GM18909 (cell line): ENCODE measurements around the gene CCT8L2.
"Not testable (repeated sequence)": the region's sequence is repeated elsewhere in the genome, so short reads cannot be mapped to it uniquely, and the experiment has no call there.

Experiments used
- ATAC-seq: cut with Tn5 transposase; IDR thresholded peaks from one replicate; pipeline ENCODE4 v1.9.1; 2021; ENCODE audit warnings: mild to moderate bottlenecking; ENCODE audit not compliant: unreplicated experiment, poor library complexity

Gene CCT8L2, protein sequence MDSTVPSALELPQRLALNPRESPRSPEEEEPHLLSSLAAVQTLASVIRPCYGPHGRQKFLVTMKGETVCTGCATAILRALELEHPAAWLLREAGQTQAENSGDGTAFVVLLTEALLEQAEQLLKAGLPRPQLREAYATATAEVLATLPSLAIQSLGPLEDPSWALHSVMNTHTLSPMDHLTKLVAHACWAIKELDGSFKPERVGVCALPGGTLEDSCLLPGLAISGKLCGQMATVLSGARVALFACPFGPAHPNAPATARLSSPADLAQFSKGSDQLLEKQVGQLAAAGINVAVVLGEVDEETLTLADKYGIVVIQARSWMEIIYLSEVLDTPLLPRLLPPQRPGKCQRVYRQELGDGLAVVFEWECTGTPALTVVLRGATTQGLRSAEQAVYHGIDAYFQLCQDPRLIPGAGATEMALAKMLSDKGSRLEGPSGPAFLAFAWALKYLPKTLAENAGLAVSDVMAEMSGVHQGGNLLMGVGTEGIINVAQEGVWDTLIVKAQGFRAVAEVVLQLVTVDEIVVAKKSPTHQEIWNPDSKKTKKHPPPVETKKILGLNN

DNA sequence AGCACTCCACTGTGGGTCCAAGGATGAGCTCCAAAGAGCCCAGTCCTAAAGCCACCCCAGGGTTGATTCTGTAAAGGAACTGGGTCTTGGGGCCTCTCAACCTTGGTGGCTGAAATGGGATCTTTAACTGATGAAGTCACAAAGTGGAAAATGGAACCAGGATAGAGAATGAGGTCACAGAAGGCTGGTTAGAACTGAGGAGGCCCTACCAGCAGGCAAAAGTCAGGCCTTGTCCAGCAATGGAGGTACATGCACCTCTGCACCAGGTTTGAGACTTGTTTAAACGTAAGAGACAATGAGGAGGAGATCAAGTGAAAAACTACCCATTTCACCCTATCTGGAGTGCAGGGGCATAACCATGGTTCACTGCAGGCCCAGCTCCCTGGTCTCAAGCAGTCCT is at the start of gene CCT8L2:
Gene CCT8L2 (minus strand): TSS at position 101 of the 400 bp plus-strand sequence. CDS start 260 bp downstream, outside the sequence.
- not testable (repeated sequence) for ATAC-seq

DNA sequence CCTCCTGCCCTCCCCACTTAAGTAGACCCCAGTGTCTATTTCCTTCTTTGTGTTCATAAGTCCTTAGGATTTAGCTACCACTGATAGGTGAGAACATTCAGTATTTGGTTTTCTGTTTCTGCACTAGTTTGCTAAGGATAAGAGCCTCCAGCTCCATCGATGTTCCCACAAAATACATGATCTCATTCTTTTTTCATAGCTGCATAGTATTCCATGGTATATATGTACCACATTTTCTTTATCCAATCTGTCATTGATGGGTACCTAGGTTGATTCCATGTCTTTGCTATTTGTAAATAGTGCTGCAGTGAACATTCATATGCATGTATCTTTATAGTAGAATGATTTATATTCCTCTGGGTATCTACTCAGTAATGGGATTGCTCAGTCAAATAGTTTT is 42.8 kb upstream of the CCT8L2 start:
- ATAC-seq, result not testable (repeated sequence)

DNA sequence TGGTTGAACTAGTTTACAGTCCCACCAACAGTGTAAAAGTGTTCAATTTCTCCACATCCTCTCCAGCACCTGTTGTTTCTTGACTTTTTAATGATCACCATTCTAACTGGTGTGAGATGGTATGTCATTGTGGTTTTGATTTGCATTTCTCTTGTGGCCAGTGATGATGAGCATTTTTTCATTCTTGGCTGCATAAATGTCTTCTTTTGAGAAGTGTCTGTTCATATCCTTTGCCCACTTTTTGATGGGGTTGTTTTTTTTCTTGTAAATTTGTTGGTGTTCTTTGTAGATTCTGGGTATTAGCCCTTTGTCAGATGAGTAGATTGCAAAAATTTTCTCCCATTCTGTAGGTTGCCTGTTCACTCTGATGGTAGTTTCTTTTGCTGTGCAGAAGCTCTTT is 41.5 kb upstream of the CCT8L2 start:
- not testable (repeated sequence) for ATAC-seq

DNA sequence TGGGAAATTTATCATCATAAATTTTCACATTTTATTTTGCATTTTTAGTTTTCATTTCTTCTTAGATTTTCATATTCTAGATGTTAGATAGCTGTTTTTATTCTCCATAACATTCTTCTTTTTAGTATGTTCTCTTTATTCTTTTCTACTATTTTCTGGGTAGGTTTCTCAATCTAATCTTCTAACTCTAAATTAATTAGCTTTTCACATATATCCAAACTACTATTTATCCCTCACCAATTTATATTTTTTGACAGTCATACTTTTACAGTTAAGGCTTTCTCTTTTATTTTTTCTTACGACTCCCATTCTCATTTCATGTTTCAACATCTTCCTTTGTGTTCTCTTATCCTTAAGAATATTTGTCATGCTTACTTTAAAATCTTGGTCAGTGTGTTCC is 35.9 kb upstream of the CCT8L2 start:
- ATAC-seq, result not testable (repeated sequence)

DNA sequence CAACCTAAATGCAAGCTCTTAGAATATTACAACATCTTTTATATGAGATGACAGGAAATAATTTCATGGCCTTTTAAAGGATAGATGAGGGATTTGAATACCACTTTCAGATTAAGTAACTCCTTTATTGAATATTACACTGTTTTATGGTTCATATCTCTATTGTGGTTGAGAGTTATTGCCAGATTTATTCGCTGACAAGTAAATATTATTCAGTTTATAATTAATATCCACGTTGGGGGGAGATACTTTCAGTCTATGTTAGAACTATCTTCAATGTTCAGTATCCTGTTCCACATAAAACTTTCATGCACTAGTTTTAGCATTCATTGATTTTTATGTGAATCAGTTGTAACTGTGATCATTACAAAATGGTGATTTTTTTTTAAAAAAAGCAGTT is 32.4 kb upstream of the CCT8L2 start:
- not testable (repeated sequence) for ATAC-seq

DNA sequence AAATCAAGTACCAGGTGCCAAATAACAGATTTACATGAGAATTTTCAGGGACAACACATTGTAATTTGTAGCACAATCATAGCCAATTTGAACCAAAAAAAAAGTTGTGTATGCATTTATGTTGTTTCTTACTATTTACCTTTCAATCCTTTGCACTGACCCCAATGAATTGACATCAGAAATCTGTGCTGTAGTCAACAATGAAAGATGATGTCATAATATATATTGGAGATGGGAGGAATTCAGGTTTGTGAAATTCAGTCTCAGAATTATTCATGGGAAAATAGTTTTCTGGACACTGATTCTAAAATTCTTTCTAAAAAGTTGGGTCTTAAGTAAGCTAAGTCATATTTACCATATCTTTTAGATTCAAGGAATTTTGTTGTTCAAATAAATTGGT is 31.0 kb upstream of the CCT8L2 start:
- ATAC-seq, result not testable (repeated sequence)

DNA sequence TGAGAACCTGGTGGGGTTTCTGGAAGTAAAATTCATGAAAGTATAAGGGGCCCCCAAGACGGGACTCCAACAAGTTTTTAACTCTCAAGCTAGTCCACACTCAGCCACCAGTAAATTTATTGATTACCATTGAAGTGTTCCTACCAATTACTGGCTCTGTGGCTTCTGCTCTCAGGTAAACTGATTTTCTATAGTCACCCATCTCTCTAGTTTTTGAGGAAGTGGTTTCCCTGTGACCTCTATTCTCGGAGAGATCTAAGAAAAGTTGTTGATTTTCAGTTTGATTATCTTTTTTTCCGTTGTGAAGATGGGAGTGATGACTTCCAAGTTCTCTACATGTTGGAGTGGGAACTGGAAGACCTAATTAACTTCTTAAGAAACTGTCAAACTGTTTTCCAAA is 24.9 kb upstream of the CCT8L2 start:
- ATAC-seq, result not testable (repeated sequence)

DNA sequence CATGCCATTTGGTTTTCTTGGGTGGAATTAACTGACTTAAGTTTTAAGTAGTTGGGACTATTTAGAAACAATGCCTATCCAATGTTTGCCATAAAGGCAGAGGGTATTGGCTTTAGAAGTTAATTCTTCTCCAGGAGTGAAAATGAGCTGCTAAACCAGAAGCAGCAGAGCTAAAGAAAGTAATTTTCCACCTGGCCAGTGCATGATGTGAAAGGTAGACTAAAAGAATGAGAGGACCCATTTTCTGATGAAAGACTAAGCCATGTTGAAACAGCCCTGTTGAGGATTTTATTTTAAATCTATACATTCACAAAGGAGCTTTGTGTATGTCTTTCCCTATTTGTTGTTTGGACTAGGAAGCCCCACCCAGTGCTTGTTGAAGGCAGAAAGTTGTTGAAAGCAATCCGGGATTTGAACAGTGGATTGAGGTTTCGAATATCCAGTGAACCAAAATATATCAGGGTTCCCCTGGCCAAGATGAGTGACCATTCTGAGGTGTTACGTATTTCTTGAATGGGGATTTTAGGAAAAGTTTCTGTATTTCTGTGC is 23.9 kb upstream of the CCT8L2 start:
- ATAC-seq, result not testable (repeated sequence)

DNA sequence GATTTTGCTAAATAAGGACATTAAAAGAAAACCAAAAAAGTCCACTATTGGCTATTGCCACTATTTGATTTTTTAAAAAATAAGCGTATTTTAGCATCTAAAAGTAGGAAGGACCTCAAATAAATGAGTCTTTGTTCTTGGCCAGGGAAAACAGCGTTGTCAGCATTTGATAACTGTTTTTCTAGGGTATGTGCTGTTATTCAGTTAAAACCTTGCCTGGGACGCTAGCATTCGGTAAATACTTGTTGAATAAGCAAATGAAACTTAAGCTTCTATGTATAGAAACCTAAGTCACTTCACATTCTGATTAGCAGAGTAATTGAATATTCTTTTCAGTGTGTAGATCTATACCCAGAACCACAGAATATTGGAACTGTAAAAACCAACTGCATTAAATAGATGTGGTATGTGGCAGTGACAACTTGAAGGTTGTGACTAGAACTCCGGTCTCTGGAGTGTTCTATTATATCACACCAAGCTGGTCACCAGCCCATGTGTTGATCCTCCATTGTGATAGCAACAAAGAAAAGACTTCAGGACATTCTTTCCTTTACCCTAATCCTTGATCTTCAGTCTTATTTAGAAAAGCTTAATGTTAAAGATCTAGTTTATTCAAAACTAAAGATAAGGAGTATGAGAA is 23.1 kb upstream of the CCT8L2 start:
- not testable (repeated sequence) for ATAC-seq

DNA sequence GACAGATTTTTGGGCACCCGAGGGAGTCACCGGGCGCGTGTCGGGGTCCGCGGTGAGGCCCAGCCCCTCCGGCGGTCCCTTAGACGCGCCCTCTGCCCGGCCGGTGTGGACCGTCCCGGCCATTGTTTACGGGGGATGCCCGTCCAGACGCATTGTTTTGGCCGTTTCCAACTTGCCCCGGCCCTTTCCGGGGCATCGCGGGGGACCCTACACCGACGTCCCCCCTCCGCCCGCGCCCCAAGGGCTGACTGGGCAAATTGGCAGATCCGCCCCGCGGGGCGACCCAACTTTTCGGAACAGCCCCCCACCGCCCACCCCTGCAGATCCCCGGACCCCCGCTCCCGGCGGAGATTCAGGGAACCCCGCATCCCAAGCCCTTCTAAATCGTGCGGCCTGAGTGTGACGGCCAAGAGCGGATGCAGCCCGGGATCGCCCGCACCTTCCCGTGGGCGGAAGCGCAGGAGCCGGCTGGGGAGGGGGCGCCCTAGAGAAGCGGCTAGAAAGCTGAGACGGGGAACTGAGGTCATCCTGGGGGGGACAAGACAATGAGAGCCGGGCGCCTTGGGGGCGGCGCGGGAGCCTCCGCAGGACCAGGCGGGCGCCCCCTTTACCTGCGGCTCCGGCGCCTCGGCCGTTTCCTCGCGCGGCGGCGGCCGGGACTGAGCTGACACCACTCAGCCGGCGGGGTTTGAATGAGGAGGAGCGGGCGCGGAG is 17.1 kb upstream of the CCT8L2 start:
- ATAC-seq, result no peak

DNA sequence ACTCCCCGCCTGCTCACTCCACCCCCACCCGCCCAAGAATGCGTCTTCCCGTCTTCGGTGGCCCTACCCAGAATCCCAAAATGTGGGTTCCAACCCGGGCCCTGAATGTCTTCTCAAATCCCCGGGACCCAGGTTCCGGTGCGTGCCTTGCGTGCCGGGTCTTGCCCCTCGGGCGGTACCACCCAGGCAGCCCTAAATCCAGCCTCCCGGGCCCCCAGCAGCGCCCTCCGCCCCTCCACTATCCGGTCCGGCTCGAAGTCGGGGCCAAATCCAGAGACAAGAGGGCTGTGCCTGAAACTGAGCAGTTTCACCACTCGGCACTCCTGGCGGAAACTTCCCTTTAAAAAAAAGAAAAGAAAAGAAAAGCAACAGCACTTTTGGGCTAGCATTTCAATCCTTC is 16.3 kb upstream of the CCT8L2 start:
- ATAC-seq, result no peak

DNA sequence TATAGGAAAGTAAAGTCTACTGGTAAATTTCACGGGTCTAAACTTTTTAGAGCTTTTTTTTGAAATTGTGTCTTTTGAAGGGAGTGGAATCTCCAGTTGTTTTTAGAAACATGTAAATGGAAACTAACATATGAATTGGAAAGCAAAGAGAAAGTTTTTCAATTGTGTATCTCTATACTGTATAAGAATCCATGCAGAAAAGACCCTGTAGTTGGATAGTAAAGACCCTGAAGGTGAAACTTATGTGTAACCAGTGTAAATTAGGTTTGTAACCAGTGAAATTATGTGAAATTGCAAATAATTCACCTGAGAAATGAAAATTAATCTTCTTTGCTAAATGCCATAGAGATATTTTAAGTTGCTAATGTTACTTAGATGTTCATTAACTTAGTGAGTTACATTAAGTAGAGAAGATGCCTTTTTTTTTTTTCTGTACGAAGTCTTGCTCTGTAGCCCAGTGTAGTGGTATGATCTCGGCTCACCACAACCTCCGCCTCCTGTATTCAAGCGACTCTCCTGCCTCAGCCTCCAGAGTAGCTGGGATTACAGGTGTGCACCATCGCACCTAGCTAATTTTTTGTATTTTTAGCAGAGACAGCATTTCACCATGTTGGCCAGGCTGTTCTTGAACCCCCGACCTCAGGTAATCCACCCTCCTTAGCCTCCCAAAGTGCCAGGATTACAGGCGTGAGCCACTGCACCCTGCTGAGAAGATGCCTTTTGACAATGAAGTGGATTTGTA is 11.8 kb upstream of the CCT8L2 start:
- not testable (repeated sequence) for ATAC-seq

DNA sequence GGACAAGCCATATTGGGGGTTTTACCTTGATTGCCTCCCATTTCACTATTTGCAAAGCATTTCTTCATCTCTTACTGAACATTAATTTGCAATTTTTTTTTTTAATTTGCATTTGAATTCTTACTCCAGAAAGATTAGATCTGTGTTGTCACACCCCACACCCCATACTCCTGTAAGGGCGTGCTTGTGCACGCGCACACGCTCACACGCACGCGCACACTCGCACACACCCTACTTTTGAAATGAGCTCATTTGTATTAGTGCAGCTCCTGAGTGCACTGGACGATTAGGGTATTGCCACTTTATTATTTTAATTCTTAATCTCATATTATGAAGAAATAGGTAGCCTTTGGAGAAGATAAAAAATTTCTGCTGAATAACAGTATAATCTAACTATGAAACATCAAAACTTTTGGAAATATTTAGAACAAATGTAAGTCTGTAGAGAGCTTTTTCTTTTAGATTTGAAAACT is 11.2 kb upstream of the CCT8L2 start:
- not testable (repeated sequence) for ATAC-seq

DNA sequence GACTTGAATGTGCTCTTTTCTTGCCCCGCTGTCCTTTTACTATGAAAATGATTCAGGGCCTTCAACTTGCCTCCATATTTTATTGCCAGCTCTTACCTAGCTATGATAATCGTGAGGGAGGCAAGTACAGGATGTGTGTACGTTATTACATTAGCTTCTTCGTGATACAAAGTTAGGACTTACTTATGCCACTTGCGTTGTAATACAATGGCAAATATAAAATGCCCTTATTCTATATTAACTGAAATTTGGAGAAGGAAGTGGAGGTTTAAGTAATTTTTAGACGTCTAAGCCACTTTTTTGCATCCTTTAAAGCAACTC is 10.8 kb upstream of the CCT8L2 start:
- ATAC-seq, result no peak

DNA sequence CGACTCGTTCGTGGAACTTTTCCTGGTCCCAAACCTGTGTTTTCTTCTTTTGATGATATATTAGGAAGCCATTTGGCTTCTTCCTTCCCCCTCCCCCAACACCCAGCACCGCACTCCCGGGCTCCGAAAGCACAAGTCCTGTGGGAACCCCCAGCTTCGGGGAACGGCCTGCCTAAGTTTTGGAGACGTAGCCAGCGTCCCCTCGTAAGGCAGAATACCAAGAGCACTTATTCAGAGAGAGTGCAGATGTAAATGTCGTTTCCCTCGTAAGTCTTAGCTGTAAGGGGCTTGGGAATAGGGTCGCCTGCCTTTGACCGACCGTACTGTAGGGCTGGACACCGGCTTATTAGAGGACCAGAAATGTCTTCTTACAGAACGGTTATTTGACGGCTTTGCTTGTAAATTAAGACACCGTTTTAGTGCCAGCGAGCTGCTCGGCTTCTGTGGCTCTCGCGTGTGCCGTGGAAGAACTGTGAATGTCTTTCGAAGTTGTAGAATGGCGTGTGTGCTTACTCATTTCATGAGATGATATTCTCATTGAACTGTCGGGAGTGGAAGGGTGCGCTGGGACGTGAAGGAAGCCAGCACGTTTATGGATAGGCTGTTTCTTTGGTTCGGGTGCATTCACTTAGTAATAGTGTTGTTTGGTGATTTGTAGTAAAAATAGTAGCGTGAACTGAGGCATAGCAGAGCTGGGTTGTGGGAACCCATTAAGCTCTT is 10.3 kb upstream of the CCT8L2 start:
- ATAC-seq, result not testable (repeated sequence)

DNA sequence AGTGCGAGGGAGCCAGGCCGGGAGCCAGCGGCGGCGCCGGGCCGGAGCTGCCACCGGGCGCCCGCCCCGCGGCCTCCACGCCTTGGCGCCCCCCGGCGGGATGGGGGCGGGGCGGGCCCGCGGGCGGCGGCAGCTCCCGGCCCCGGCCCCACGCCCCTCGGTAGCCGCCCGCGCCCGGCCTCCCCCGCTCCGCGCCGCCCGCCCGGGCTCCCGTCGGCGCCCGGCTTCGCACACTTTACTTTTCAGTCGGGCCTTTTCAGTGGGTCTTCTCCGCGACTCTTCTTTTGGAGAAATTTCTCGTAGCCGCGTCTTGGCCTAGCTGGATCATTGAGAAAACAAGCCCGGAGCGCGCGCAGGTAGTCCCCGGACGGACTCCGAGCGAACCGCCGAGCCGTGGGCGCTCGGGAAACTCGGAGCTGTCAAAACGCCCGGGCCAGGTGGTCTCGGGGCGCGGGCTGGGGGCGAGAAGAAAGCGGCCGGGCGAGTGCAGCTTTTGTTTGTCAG is 9.7 kb upstream of the CCT8L2 start:
- ATAC-seq, result not testable (repeated sequence)

DNA sequence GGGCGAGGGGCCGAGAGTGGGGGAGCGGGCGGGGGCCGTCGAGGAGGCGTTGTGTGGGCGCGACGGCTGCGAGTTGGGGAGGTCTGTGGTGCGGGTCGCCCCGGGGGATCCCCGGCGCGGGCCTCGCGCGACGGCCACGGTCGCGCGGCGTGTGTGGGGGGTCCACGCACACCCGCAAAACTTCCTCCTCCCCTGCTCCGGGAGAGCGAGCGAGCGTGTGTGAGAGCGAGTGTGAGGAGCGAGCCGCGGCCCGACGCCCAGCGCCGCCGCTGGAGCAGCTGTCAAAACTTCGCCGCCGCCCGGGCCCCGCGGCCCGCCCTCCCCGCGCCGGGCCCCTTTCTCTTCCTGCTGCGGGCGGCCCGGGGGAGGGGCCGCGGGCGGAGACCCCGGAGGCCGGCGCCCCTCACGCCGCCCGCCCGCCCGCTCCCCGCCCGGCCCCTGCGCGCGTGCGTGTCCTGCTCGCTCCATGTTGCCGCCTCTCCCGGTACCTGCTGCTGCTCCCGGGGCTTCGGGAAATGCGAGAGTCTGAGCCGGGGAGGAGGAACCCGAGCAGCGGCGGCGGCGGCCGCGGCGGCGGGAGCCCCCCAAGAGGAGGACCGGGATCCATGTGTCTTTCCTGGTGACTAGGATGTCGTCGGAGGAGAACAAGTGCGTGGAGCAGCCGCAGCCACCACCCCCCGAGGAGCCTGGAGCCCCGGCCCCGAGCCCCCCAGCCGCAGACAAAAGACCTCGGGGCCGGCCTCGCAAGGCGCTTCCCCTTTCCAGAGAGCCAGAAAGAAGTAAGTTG is 9.0 kb upstream of the CCT8L2 start:
- ATAC-seq, result no peak
